Stimulated activated CD4-positive, alpha-beta T cell treated with anti-CD3 and anti-CD28 coated beads, Interleukin-2, amount 100 ng/mL, for 48 hours (primary cell): Measurements from ENCODE around the gene GOLT1A.

Source experiments
- DNase-seq, 2 donors: peaks; one replicate each; pipeline ENCODE4 v3.0.0-alpha.2; 2020

The GOLT1A gene

DNA sequence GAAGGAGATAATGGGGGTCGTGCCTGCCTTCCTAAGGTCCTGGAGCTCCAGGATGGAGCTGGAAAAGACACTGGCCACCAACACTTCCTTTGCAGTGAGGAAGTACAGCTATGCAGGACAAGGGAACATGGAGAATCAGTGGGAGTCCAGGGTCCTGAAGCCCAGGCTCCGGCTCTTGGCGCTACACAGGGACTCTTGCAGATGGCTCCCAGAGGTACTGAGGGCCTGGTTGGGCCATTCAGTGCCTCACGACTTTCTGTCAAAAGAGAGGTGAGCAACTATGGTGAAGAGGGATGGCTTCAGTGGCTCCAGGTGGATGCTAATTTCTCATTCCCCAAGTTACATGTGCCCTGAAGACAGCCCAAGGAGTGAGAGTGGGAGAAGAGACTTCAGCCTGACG is 60.1 kb downstream of the GOLT1A start:
- DNase-seq: no peak

- no peak for DNase-seq
These were observed 61.3 kb downstream of the GOLT1A start for GRCh38 chr1:204152310-204153044.

DNA sequence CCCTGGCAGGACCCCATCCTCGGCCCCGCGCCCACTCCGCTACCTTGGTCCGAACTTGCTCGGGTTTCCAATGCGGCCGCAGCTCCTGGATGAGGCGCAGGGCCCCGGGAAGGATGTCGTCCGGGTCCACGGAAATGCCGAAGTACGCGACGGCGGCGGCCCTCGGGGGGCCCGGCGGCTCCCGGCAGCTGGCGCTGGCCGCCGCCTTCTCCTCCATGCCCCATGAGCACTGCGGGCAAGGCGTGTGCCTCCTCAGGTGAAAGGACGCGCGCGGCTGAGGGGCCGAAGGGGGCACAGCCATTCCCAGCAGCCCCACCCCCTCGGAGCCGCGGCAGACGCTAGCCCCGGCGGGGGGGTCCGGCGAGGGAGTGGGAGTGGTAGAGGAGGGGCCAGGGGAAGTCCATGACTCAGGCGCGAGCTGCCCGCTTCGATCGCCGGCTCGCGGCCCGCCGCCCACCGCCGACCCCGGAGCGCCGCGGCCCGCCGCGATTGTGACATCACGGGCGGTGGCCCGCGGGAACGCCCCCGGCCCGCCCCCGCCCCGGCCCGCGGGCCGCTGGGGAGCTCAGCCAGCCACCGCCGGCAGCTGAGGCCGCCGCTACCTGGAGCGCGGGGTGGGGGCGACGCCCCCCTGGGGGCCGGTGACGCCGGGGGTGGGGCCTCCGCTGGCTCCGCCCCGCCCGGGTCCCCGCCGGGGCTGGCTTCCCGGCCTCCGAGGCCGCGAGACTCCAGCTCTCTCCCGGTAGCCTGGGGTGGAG is 62.1 kb downstream of the GOLT1A start, which contains the start of gene ETNK2:
Gene ETNK2, minus strand, starts transcription at position 493 of the 758 bp plus-strand sequence. Its CDS starts 192 bp downstream, at position 301.
- peak; percentile 23 to 25 for DNase-seq

DNA sequence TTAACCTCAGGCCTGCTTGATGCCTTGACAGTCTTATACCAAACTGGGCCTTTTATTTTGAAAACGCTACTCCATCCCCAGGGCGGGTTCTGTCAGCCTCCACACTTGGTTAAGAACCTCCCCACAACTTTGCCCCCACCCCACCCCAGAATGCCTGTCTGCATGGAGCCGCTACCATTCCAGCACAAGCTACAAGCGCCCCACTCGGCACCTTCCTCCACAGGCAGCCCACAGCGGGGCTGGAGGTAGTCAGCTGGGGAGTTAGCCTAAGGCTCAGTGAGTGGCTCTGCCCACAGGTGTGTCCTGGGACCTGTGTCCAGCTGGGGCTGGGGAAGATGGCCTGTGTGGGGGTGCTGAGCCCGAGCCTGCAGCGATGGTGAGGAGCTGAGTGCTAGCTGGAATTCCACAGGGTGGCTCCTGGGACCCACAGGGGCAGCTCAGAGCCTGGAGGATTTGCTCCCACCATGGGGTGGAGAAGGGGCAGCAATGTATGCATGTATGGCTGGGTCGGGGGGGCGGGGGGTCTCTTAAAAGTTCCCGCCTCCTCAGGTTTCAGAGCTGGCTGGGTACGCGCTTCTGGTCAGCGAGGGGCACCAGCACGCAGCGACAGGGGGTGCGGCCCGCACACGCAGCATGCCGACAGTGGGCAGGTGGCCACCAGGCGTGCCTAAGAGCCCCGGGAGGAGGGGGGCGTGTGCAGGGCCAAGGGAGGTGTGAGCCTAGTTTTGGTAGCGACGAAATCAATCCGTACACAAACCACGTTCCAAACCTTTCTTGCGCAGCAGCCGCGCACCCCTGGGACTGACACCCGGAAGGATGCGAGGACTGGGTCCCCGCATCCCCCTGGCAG is 62.9 kb downstream of the GOLT1A start:
- DNase-seq: no peak

DNA sequence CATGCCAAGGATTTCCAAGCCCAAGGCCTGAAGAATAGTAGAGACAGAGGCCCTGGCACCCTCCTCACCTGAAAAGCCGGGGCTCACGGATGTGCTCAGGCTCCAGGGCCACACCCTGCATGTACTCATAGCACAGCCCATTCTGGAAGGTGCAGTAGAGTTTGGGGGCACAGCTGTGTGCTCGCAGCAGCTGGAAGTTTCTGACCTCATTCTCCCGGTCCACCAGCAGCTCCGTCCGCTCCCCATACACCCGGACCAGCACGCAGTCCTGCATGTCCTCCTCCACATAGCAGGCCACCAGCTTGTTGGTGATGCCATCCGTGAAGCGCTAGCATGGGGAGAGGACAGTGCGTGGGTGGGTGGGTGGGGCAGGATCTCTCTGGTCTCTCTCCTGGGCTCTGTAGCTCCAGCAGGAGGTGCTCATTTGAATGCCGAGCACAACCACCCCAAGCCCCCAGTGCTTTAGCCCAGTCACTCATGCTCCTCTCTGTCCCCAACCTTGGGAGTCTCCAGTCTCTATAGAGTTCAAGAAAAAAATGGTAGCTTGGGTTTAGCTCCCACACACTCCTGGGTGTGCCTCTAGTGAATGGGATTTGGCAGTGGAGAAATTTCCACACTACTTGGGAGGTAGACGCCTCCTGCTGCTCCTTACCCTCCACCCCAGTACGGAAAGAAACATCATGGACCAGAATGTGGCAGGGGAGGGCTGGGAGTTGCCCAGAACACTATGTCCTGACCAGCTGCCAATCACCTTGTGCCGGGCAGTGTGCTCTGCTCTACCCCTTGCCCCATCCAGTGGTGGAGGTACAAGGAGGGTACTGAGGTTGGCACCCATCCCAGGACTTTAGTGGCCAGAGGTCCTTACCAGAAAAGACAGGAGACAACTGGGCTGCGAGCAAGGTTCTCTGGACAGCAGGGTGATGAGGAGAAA is 63.9 kb downstream of the GOLT1A start:
- no peak for DNase-seq

- DNase-seq: no peak
These were observed 64.7 kb downstream of the GOLT1A start for GRCh38 chr1:204149107-204149506.
